Vagina (tissue), 2 donors: ENCODE measurements around the gene ASF1A.

Source experiments
- CTCF ChIP-seq, 3 experiments: fragments of 450-650 bp in 2 of 3; fragments of 200-600 bp in 1 of 3; sonication (generic) in 1 of 3; IDR thresholded peaks; one replicate each; pipeline ENCODE4 v1.5.1; 2017 to 2019; ENCODE audit warnings: antibody characterized with exemption in 3 of 3, mild to moderate bottlenecking in 2 of 3, moderate library complexity in 2 of 3
- POLR2AphosphoS5 ChIP-seq, 2 donors: sonication (generic); formaldehyde crosslinking; IDR thresholded peaks; one replicate each; pipeline ENCODE4 v1.9.0; 2017; ENCODE audit warnings: antibody characterized with exemption in 2 of 2, mild to moderate bottlenecking in 2 of 2, low read depth in 1 of 2; ENCODE audit not compliant: insufficient read depth in 1 of 2

DNA sequence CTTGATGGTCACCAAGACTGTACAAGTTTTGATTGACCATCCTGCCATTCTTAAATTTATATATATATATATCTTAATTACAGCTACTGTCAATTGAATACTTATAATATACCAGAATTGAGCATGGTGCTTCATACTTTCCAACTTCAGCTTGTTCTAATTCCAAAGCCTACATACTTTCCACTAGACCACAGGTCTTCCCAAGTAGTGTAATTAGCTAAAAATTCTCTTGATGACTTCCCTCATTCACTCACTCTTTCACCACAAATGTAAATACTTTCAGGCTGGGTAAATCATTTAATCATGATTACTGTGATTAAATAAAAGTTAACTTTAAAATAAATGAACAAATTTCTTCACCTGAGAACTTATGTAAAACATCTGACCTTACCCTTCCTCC lies 3.4 kb downstream of the ASF1A start:
- TF ChIP-seq CTCF (IDR thresholded peaks at IDR 0.05) (no peak), POLR2AphosphoS5 (IDR thresholded peaks at IDR 0.05; ENCODE audit: insufficient read depth in 1 of 2, low read depth in 1 of 2) (no peak)
